Measurements from ENCODE around the gene TRPC3.

TRPC3 gene

GRCh38 chr4:121951521-121952110, at the start of gene TRPC3:
TSS of gene TRPC3 (minus strand) at chr4:121952060. CDS start at chr4:121951680, 380 bp downstream.
- peak; percentile 36 for DNase-seq (ENCODE audit: low read depth)

GRCh38 chr4:122000849-122001248, 49.0 kb upstream of the TRPC3 start:
- DNase-seq (ENCODE audit: low read depth) = no peak

- DNase-seq (ENCODE audit: low read depth) = no peak
These were observed 46.2 kb upstream of the TRPC3 start for GRCh38 chr4:121998024-121998423.

- DNase-seq (ENCODE audit: low read depth) = no peak
These were observed 44.1 kb upstream of the TRPC3 start for GRCh38 chr4:121995790-121996537.

GRCh38 chr4:121991968-121992367, 40.1 kb upstream of the TRPC3 start:
- DNase-seq (ENCODE audit: low read depth) = no peak

GRCh38 chr4:121990489-121990888, 38.6 kb upstream of the TRPC3 start:
- no peak for DNase-seq (ENCODE audit: low read depth)

- DNase-seq (ENCODE audit: low read depth) = no peak
These were observed 37.9 kb upstream of the TRPC3 start for GRCh38 chr4:121989715-121990114.

- DNase-seq (ENCODE audit: low read depth) = no peak
These were observed 37.1 kb upstream of the TRPC3 start for GRCh38 chr4:121988950-121989349.

GRCh38 chr4:121980643-121981042, 28.8 kb upstream of the TRPC3 start:
- no peak for DNase-seq (ENCODE audit: low read depth)

GRCh38 chr4:121978172-121978516, 26.3 kb upstream of the TRPC3 start:
- DNase-seq (ENCODE audit: low read depth) = no peak

- no peak for DNase-seq (ENCODE audit: low read depth)
These were observed 25.7 kb upstream of the TRPC3 start for GRCh38 chr4:121977251-121978171.

GRCh38 chr4:121975784-121976183, 23.9 kb upstream of the TRPC3 start:
- no peak for DNase-seq (ENCODE audit: low read depth)

- no peak for DNase-seq (ENCODE audit: low read depth)
These were observed 22.0 kb upstream of the TRPC3 start for GRCh38 chr4:121973816-121974215.

- no peak for DNase-seq (ENCODE audit: low read depth)
These were observed 17.0 kb upstream of the TRPC3 start for GRCh38 chr4:121968859-121969258.

- DNase-seq (ENCODE audit: low read depth) = no peak
These were observed 13.1 kb upstream of the TRPC3 start for GRCh38 chr4:121964958-121965357.

- DNase-seq (ENCODE audit: low read depth) = no peak
These were observed 9.0 kb upstream of the TRPC3 start for GRCh38 chr4:121960818-121961217.

- no peak for DNase-seq (ENCODE audit: low read depth)
These were observed 6.9 kb upstream of the TRPC3 start for GRCh38 chr4:121958777-121959176.

- DNase-seq (ENCODE audit: low read depth) = no peak
These were observed 5.4 kb upstream of the TRPC3 start for GRCh38 chr4:121957266-121957665.

GRCh38 chr4:121953860-121954259, 2.0 kb upstream of the TRPC3 start:
- no peak for DNase-seq (ENCODE audit: low read depth)

GRCh38 chr4:121952290-121952689, 430 bp upstream of the TRPC3 start:
- no peak for DNase-seq (ENCODE audit: low read depth)

GRCh38 chr4:121950680-121951520, 960 bp downstream of the TRPC3 start:
- DNase-seq (ENCODE audit: low read depth) = peak; percentile 11

- DNase-seq (ENCODE audit: low read depth) = peak; percentile 86
These were observed 1.6 kb downstream of the TRPC3 start for GRCh38 chr4:121950212-121950679.

Measured in activated T-cell treated with anti-CD3 and anti-CD28 coated beads for 48 hours (primary cell).